Liver (tissue), 9 donors: Measurements from ENCODE around the gene C10orf105. TPM values are rescaled to one million over a fixed set of nuclear protein-coding genes. Genes with fewer than 3 reads are reported as not detected.

Experiments used
- DNase-seq: peaks from one replicate; pipeline ENCODE4 v3.0.0-alpha.2; 2017; ENCODE audit warnings: low spot score
- H3K27ac ChIP-seq, 2 donors: one replicate each; pipeline ENCODE4 v1.7.0; 2013; ENCODE audit warnings: inconsistent platforms in 2 of 2, low read length in 2 of 2, control low read depth in 1 of 2, low read depth in 1 of 2, mild to moderate bottlenecking in 1 of 2
- H3K27me3 ChIP-seq, 4 donors: one replicate each; pipeline versions ENCODE4 v1.6.1 to v1.7.0; 2013; ENCODE audit warnings: low read length in 3 of 4, inconsistent platforms in 1 of 4, mild to moderate bottlenecking in 1 of 4, moderate library complexity in 1 of 4; ENCODE audit not compliant: control insufficient read depth in 4 of 4, insufficient read depth in 4 of 4
- H3K36me3 ChIP-seq, 4 donors: one replicate each; pipeline versions ENCODE4 v1.6.1 to v1.7.0; 2013; ENCODE audit warnings: low read length in 3 of 4, mild to moderate bottlenecking in 3 of 4, low read depth in 1 of 4, moderate library complexity in 1 of 4; ENCODE audit not compliant: control insufficient read depth in 4 of 4, insufficient read depth in 3 of 4
- H3K4me1 ChIP-seq, 4 donors: one replicate each; pipeline versions ENCODE4 v1.6.1 to v1.7.0; 2013; ENCODE audit warnings: low read length in 3 of 4, mild to moderate bottlenecking in 3 of 4, moderate library complexity in 1 of 4; ENCODE audit not compliant: control insufficient read depth in 4 of 4, insufficient read depth in 4 of 4
- H3K4me3 ChIP-seq, 3 donors: one replicate each; pipeline versions ENCODE4 v1.6.1 to v1.7.0; 2013; ENCODE audit warnings: low read length in 3 of 3, control low read depth in 1 of 3, low read depth in 1 of 3, mild to moderate bottlenecking in 1 of 3
- H3K9ac ChIP-seq, 2 donors: one replicate each; pipeline ENCODE4 v1.7.0; 2013; ENCODE audit warnings: low read length in 2 of 2, mild to moderate bottlenecking in 2 of 2, moderate library complexity in 2 of 2, control low read depth in 1 of 2, low read depth in 1 of 2
- H3K9me3 ChIP-seq, 4 donors: one replicate each; pipeline versions ENCODE4 v1.6.1 to v1.7.0; 2013; ENCODE audit warnings: low read length in 3 of 4; ENCODE audit not compliant: control insufficient read depth in 4 of 4
- EGR1 ChIP-seq, 2 donors: IDR thresholded peaks; 2 replicates each; pipeline ENCODE4 v1.6.1; 2016 to 2018; ENCODE audit warnings: antibody characterized with exemption in 2 of 2, low read depth in 2 of 2
- FOXA1 ChIP-seq: IDR thresholded peaks from 2 replicates; pipeline ENCODE4 v1.6.1; 2016; ENCODE audit warnings: antibody characterized with exemption
- FOXA2 ChIP-seq: IDR thresholded peaks from 2 replicates; pipeline ENCODE4 v1.6.1; 2016; ENCODE audit warnings: antibody characterized with exemption
- GABPA ChIP-seq, 2 donors: IDR thresholded peaks in 1 of 2; conservative IDR thresholded peaks in 1 of 2; 2 replicates each; pipeline ENCODE4 v1.6.1; 2016; ENCODE audit warnings: antibody characterized with exemption in 2 of 2, mild to moderate bottlenecking in 1 of 2, moderate library complexity in 1 of 2
- HNF4A ChIP-seq, 2 donors: conservative IDR thresholded peaks; 2 replicates each; pipeline ENCODE4 v1.6.1; 2016; ENCODE audit warnings: antibody characterized with exemption in 2 of 2, mild to moderate bottlenecking in 2 of 2
- HNF4G ChIP-seq: IDR thresholded peaks from 2 replicates; pipeline ENCODE4 v1.6.1; 2016; ENCODE audit warnings: antibody characterized with exemption
- JUND ChIP-seq, 2 donors: IDR thresholded peaks; 2 replicates each; pipeline ENCODE4 v1.6.1; 2016; ENCODE audit warnings: antibody characterized with exemption in 2 of 2
- NR2F2 ChIP-seq: IDR thresholded peaks from 2 replicates; pipeline ENCODE4 v1.6.1; 2016; ENCODE audit warnings: antibody characterized with exemption
- RAD21 ChIP-seq, 2 donors: IDR thresholded peaks; 2 replicates each; pipeline ENCODE4 v1.6.1; 2016; ENCODE audit warnings: antibody characterized with exemption in 2 of 2, mild to moderate bottlenecking in 2 of 2
- RXRA ChIP-seq, 2 donors: IDR thresholded peaks; 2 replicates each; pipeline ENCODE4 v1.6.1; 2017 to 2018; ENCODE audit warnings: antibody characterized with exemption in 2 of 2, mild to moderate bottlenecking in 1 of 2
- SP1 ChIP-seq: IDR thresholded peaks from 2 replicates; pipeline ENCODE4 v1.6.1; 2018; ENCODE audit warnings: antibody characterized with exemption, mild to moderate bottlenecking
- TAF1 ChIP-seq: conservative IDR thresholded peaks from 2 replicates; pipeline ENCODE4 v1.6.1; 2016; ENCODE audit warnings: antibody characterized with exemption, mild to moderate bottlenecking
- YY1 ChIP-seq: IDR thresholded peaks from 2 replicates; pipeline ENCODE4 v1.6.1; 2016; ENCODE audit warnings: antibody characterized with exemption, mild to moderate bottlenecking
- WGBS: extraction: QIAGEN DNeasy Blood & Tissue Kit; methylation state at CpG from one replicate; pipeline ENCODE4 v1.1.7; 2013; 5-methylcytosine and 5-hydroxymethylcytosine counted together
- polyA plus RNA-seq, 2 donors: library from polyadenylated mRNA; stranded (reverse) in 1 of 2; unstranded in 1 of 2; fragments of 200-250 nt in 1 of 2; fragments of >200 nt in 1 of 2; fragmentation: Nextera tagmentation in 1 of 2; extraction: Ambion mirVana in 1 of 2; gene quantifications; one replicate each; pipeline versions ENCODE4 v1.2.1 to v1.2.3, GENCODE V29; 2013 to 2015
- total RNA-seq, 2 donors: library from RNA; depleted of rRNA; stranded (reverse); fragments of >200 nt; gene quantifications; one replicate each; pipeline ENCODE4 v1.2.3, GENCODE V29; 2014
- TF ChIP-seq, protein P1 (sequence below): IDR thresholded peaks from 2 replicates; pipeline ENCODE4 v1.6.1; 2016; ENCODE audit warnings: antibody characterized with exemption
- TF ChIP-seq, protein P2 (sequence below): IDR thresholded peaks from 2 replicates; pipeline ENCODE4 v1.6.1; 2016; ENCODE audit warnings: antibody characterized with exemption
- TF ChIP-seq, protein P3 (sequence below): IDR thresholded peaks from 2 replicates; pipeline ENCODE4 v1.6.1; 2016; ENCODE audit warnings: antibody characterized with exemption, mild to moderate bottlenecking
- donor health status: healthy.
- donor health status: healthy.
- donor health status: healthy.
- donor health status: healthy.
- donor health status: healthy.

C10orf105 gene
- total and polyA plus RNA-seq, 4 donors = under 0.01 to 0.07 TPM; not detected in 2

DNA sequence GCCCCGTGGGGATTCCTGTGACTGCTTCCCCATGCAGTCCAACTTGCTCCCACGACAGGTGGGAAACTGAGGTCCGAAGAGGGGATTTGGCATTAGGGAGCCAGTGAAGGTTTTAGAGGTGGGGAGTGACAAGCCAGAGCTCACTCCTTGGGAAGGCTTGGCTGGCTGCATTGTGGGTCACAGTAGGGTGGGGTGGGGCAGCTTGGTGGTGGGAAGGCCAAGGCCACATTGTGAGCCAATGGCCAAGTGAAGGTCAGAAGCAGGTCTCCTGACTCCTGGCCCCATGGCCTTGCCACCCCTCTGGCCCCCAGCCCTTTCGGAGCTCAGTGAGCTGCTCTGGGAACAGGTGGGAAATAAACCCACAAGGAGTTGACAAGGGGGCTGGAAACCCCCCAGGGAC, 2.5 kb downstream of the C10orf105 start:
- Histone ChIP-seq H3K9ac (no peak overlapping the region), H3K27ac (no peak overlapping the region), H3K4me1 (peaks cover 0 to 2% (median 0%) of the 10 kb centered on the region in 4 donors), H3K4me3 (no peak overlapping the region), H3K9me3 (no peaks in the 10 kb centered on the region), H3K27me3 (no peaks in the 10 kb centered on the region), H3K36me3 (no peaks in the 10 kb centered on the region)
- DNase-seq = no peak
- TF ChIP-seq TAF1 = no peak
- TF ChIP-seq, protein P1, sequence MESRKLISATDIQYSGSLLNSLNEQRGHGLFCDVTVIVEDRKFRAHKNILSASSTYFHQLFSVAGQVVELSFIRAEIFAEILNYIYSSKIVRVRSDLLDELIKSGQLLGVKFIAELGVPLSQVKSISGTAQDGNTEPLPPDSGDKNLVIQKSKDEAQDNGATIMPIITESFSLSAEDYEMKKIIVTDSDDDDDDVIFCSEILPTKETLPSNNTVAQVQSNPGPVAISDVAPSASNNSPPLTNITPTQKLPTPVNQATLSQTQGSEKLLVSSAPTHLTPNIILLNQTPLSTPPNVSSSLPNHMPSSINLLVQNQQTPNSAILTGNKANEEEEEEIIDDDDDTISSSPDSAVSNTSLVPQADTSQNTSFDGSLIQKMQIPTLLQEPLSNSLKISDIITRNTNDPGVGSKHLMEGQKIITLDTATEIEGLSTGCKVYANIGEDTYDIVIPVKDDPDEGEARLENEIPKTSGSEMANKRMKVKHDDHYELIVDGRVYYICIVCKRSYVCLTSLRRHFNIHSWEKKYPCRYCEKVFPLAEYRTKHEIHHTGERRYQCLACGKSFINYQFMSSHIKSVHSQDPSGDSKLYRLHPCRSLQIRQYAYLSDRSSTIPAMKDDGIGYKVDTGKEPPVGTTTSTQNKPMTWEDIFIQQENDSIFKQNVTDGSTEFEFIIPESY = no peak
- 93% methylated on average over 4 of the region's 4 CpGs for WGBS

DNA sequence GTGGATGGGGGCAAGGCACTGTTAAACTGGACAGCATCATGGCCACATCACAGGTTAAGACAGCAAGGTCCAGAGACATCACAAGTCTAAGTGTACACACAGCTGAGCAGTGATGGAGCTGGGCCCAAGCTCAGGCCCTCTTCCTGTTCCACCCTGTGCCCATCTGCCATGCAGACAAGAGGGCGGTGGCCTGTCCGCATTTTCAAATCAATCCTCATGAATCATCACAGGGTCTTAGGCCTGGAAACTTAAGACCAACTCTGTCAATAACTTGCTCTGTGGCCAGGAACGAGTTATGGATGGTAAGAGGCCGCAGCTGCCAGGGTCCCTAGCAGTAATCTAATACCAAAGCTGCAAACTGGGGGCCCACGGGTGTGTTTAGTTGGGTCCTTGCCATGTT, 3.2 kb downstream of the C10orf105 start:
- 95% methylated on average over 5 of the region's 5 CpGs for WGBS
- Histone ChIP-seq H3K4me3 (no peak overlapping the region), H3K9me3 (no peaks in the 10 kb centered on the region), H3K4me1 (peaks cover 0 to 2% (median 0%) of the 10 kb centered on the region in 4 donors), H3K27ac (no peak overlapping the region), H3K27me3 (no peaks in the 10 kb centered on the region), H3K36me3 (no peaks in the 10 kb centered on the region), H3K9ac (no peak overlapping the region)
- TF ChIP-seq HNF4A (conservative IDR thresholded peaks at IDR 0.05) = no peak
- DNase-seq = no peak

DNA sequence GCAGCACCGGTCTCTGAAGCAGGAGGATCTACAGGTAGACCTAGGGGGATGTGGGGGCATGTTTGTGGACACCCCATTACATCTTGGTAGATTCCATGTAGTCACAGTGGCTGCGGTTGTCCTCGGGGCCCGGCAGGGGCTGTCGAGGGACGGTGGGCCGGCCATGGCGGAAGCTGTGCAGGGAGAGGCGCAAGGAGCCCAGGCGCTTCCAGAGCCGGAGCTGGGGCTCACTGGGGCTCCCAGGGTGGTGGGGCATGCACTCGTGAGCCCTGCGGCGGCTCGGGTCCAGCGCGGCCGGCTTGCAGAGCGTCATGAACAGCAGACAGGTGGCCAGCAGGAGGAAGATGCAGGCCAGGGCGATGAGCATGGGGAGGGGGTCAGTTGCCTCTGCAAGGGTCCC, 3.7 kb downstream of the C10orf105 start:
- WGBS = 96% methylated on average over 20 of the region's 20 CpGs
- Histone ChIP-seq H3K27me3 (no peaks in the 10 kb centered on the region), H3K36me3 (no peaks in the 10 kb centered on the region), H3K27ac (no peak overlapping the region), H3K9me3 (no peaks in the 10 kb centered on the region), H3K4me3 (no peak overlapping the region), H3K4me1 (peaks cover 0 to 2% (median 0%) of the 10 kb centered on the region in 4 donors), H3K9ac (no peak overlapping the region)
- no peak for TF ChIP-seq YY1
- no peak for TF ChIP-seq RXRA (IDR thresholded peaks at IDR 0.05)
- no peak for TF ChIP-seq NR2F2
- no peak for TF ChIP-seq HNF4A (conservative IDR thresholded peaks at IDR 0.05)
- TF ChIP-seq TAF1 = no peak
- no peak for TF ChIP-seq GABPA (IDR thresholded peaks at IDR 0.05 in 1 of 2, conservative IDR thresholded peaks at IDR 0.05 in 1 of 2)
- no peak for TF ChIP-seq JUND (IDR thresholded peaks at IDR 0.05)
- TF ChIP-seq SP1 = no peak
- no peak for TF ChIP-seq EGR1 (IDR thresholded peaks at IDR 0.05; ENCODE audit: low read depth in 2 of 2)
- TF ChIP-seq HNF4G = no peak
- TF ChIP-seq FOXA2 = no peak
- no peak for TF ChIP-seq FOXA1
- no peak for TF ChIP-seq RAD21 (IDR thresholded peaks at IDR 0.05)
- TF ChIP-seq, protein P2, sequence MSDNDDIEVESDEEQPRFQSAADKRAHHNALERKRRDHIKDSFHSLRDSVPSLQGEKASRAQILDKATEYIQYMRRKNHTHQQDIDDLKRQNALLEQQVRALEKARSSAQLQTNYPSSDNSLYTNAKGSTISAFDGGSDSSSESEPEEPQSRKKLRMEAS = no peak
- TF ChIP-seq, protein P3, sequence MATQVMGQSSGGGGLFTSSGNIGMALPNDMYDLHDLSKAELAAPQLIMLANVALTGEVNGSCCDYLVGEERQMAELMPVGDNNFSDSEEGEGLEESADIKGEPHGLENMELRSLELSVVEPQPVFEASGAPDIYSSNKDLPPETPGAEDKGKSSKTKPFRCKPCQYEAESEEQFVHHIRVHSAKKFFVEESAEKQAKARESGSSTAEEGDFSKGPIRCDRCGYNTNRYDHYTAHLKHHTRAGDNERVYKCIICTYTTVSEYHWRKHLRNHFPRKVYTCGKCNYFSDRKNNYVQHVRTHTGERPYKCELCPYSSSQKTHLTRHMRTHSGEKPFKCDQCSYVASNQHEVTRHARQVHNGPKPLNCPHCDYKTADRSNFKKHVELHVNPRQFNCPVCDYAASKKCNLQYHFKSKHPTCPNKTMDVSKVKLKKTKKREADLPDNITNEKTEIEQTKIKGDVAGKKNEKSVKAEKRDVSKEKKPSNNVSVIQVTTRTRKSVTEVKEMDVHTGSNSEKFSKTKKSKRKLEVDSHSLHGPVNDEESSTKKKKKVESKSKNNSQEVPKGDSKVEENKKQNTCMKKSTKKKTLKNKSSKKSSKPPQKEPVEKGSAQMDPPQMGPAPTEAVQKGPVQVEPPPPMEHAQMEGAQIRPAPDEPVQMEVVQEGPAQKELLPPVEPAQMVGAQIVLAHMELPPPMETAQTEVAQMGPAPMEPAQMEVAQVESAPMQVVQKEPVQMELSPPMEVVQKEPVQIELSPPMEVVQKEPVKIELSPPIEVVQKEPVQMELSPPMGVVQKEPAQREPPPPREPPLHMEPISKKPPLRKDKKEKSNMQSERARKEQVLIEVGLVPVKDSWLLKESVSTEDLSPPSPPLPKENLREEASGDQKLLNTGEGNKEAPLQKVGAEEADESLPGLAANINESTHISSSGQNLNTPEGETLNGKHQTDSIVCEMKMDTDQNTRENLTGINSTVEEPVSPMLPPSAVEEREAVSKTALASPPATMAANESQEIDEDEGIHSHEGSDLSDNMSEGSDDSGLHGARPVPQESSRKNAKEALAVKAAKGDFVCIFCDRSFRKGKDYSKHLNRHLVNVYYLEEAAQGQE = no peak
- DNase-seq = no peak
